Upper lobe of right lung (tissue), 1 donor: ENCODE measurements around the gene GLT8D2. TPM values are rescaled to one million over a fixed set of nuclear protein-coding genes. Genes with fewer than 3 reads are reported as not detected.

Source experiments
- ATAC-seq: fragments of 200-7000 bp; cut with Tn5 transposase; one replicate; pipeline ENCODE4 v1.9.1; 2020; ENCODE audit warnings: mild to moderate bottlenecking, moderate library complexity
- DNase-seq: peaks from one replicate; pipeline ENCODE4 v3.0.0-alpha.2; 2020
- H3K27ac ChIP-seq: fragments of 200-600 bp; one replicate; pipeline ENCODE4 v1.8.0; 2022
- H3K27me3 ChIP-seq: fragments of 200-600 bp; one replicate; pipeline ENCODE4 v1.8.0; 2022; ENCODE audit warnings: mild to moderate bottlenecking
- H3K36me3 ChIP-seq: fragments of 200-600 bp; one replicate; pipeline ENCODE4 v1.8.0; 2022
- H3K4me1 ChIP-seq: fragments of 200-600 bp; one replicate; pipeline ENCODE4 v1.8.0; 2022
- H3K4me3 ChIP-seq: fragments of 200-600 bp; one replicate; pipeline ENCODE4 v1.8.0; 2022; ENCODE audit warnings: mild to moderate bottlenecking
- H3K9me3 ChIP-seq: fragments of 200-600 bp; one replicate; pipeline ENCODE4 v1.8.0; 2022
- intact Hi-C: fragments of 100-400 bp; cut with DNase I; formaldehyde crosslinking; loops from one replicate; pipeline ENCODE4 v1.11.0; 2022
- total RNA-seq: library from RNA; stranded (reverse); fragmentation: NEBNext Ultra II Directional; extraction: Animal tissue kit (Norgen Biotek cat#: 25700); gene quantifications from one replicate; pipeline ENCODE4 v1.2.1, GENCODE V29; 2021
- TF ChIP-seq, protein P1 (sequence below): fragments of 200-600 bp; IDR thresholded peaks from one replicate; pipeline ENCODE4 v1.8.0; 2022; ENCODE audit warnings: antibody characterized with exemption
- donor health status: DM: no; HTN: yes; CAD: no; lungs with severe emphysema.

Gene GLT8D2
- total RNA-seq, 1 donor from 2014 or later: 9.1 TPM

DNA sequence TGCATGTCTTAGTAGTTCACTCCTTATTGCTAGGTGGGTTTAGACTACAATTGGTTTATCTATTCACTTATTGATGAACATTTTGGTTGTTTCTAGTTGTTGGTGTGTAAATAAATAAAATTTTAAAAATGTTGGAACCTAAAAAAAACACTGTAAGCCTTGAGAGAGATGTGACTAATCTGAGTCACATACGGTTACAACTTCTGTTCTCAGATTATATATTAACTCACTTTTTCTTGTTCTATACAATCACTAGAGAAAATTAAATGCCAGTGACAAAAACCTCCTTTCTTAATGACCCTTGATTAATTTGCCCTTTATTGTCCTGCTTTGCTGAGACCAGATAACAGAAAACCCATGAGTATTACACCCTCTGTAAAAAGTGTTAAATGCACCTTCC lies 91.4 kb downstream of the GLT8D2 start:
- intact Hi-C loops: no loop called here
- TF ChIP-seq, protein P1, sequence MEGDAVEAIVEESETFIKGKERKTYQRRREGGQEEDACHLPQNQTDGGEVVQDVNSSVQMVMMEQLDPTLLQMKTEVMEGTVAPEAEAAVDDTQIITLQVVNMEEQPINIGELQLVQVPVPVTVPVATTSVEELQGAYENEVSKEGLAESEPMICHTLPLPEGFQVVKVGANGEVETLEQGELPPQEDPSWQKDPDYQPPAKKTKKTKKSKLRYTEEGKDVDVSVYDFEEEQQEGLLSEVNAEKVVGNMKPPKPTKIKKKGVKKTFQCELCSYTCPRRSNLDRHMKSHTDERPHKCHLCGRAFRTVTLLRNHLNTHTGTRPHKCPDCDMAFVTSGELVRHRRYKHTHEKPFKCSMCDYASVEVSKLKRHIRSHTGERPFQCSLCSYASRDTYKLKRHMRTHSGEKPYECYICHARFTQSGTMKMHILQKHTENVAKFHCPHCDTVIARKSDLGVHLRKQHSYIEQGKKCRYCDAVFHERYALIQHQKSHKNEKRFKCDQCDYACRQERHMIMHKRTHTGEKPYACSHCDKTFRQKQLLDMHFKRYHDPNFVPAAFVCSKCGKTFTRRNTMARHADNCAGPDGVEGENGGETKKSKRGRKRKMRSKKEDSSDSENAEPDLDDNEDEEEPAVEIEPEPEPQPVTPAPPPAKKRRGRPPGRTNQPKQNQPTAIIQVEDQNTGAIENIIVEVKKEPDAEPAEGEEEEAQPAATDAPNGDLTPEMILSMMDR: no peak
- Histone ChIP-seq H3K27me3 (no peaks in the 10 kb centered on the region), H3K27ac (no peak overlapping the region), H3K4me1 (peaks cover 22% of the 10 kb centered on the region), H3K36me3 (no peaks in the 10 kb centered on the region), H3K4me3 (no peak overlapping the region), H3K9me3 (no peaks in the 10 kb centered on the region)
- no peak for DNase-seq
- no peak for ATAC-seq

DNA sequence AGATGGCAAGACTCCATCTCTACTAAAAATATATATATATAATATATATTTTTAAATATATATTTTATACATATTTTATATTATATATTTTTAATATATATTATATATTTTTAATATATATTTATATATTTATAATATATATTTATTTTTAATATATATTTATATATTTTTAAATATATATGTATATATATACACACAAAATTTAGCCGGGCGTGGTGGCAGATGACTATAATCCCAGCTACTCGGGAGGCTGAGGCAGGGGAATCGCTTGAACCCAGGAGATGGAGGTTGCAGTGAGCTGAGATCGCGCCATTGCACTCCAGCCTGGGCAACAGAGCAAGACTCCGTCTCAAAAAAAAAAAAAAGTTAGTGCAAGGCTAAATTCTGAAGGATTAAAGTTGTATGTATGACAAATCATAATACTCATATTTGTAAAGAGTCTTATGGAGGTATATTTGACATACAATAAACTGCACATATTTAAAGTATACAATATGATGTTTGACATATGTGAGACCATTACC lies 92.1 kb downstream of the GLT8D2 start:
- intact Hi-C loops: no loop called here
- H3K4me1 ChIP-seq: peaks cover 22% of the 10 kb centered on the region
- ATAC-seq: no peak
- H3K9me3 ChIP-seq: no peaks in the 10 kb centered on the region
- DNase-seq: no peak
- H3K27ac ChIP-seq: peak overlapping the region; percentile 84
- TF ChIP-seq, protein P1: no peak
- no peaks in the 10 kb centered on the region for H3K27me3 ChIP-seq
- peaks cover 4% of the 10 kb centered on the region for H3K36me3 ChIP-seq
- H3K4me3 ChIP-seq: peak overlapping the region; percentile 92

DNA sequence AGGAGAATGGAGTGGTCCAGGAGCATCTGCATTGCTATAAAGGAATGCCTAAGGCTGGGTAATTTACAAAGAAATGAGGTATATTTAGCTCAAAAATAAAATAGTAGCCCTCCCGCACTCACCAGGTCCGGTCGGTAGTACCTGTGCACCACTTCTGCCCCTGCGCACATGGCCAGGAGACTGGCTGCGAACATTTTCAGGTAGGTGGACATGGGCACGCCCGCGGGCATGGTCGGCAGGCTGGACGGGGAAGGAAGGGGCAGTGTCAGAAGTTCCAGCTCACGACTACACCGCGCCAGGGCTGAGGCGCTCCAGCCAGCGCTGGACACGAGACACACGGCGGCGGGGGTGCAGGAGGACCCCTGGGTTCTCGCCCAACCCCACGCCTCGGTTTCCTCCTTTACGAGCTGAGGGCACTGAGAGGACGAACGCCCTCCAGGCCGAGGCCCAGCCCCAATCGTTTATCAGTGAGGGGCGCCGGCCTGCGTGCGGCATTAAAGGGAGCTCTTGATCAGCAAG lies 93.4 kb downstream of the GLT8D2 start:
- intact Hi-C loops: no loop called here
- Histone ChIP-seq H3K9me3 (no peaks in the 10 kb centered on the region), H3K4me3 (peak overlapping the region; percentile 92), H3K27ac (peak overlapping the region; percentile 84), H3K4me1 (peaks cover 22% of the 10 kb centered on the region), H3K27me3 (no peaks in the 10 kb centered on the region), H3K36me3 (peaks cover 18% of the 10 kb centered on the region)
- TF ChIP-seq, protein P1: no peak
- ATAC-seq (peak; percentile 62), DNase-seq (no peak)

DNA sequence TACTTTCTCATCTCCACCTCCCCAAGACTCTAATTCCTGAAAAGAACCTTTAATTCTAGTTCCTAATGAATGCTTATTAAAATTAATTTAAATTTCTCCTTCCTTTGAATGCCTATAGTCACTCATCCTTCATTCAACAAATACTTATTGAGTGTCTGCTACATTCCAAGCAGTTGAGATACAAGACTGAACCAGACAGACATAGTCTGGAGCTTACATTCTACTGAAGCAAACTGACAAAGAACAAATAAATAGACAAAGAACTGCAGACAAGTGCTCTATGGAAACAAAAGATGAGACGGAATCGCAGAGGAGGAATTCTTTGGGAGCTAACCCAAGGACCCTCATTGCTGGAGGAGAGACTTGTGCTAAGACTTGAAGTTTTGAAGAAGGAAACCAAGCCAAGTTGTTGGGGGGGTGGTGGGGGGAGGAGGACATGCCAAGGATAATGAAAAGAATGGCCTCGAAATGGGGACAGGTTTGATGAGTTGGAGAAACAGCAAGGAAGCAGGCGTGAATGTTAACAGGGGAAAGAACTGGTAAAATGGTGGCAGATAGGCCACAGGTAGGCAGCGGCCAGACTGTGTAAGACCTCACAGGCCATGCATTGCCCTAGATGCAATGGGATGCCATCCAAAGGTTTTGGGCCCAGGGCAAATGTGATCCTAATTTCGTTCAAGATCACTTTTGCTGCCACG lies 94.0 kb downstream of the GLT8D2 start:
- no peak for ATAC-seq
- DNase-seq: no peak
- Histone ChIP-seq H3K4me1 (peaks cover 22% of the 10 kb centered on the region), H3K4me3 (peak overlapping the region; percentile 92), H3K27ac (peak overlapping the region; percentile 84), H3K9me3 (no peaks in the 10 kb centered on the region), H3K36me3 (peaks cover 24% of the 10 kb centered on the region), H3K27me3 (no peaks in the 10 kb centered on the region)
- TF ChIP-seq, protein P1: no peak
- intact Hi-C loops: no loop called here

DNA sequence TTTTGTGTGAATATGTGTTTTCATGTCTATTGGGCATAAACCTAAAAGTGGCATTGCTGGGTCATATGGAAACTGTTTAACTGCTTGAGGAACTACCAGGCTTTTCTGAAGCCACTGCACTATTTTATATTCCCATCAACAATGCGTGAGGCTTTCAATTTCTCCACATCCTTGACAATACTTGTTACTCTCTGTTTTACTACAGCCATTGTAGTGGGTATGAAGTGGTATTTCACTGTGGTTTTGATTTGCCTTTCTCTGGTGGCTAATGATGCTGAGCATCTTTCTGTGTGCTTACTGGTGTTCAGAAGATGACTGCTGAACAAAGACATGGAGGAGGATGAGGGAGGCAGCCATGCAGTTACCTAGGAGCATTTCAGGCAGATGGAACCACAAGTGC lies 97.5 kb downstream of the GLT8D2 start:
- Histone ChIP-seq H3K9me3 (no peaks in the 10 kb centered on the region), H3K4me1 (peaks cover 22% of the 10 kb centered on the region), H3K27me3 (no peaks in the 10 kb centered on the region), H3K27ac (no peak overlapping the region), H3K4me3 (no peak overlapping the region), H3K36me3 (peaks cover 59% of the 10 kb centered on the region)
- no peak for ATAC-seq
- DNase-seq: no peak
- TF ChIP-seq, protein P1: no peak
- intact Hi-C loops: no loop called here
